ENCODE measurements around the gene LEF1.
A peak's percentile ranks its signal among the peaks of the same experiment; 100 is the strongest.

Gene LEF1

GRCh38 chr4:108209489-108209888, 40.8 kb upstream of the LEF1 start:
- no peak overlapping the region for H3K4me3 ChIP-seq (ENCODE audit: low read depth, low read length)
- DNase-seq (ENCODE audit: low read depth) = no peak
- TF ChIP-seq, protein P1, sequence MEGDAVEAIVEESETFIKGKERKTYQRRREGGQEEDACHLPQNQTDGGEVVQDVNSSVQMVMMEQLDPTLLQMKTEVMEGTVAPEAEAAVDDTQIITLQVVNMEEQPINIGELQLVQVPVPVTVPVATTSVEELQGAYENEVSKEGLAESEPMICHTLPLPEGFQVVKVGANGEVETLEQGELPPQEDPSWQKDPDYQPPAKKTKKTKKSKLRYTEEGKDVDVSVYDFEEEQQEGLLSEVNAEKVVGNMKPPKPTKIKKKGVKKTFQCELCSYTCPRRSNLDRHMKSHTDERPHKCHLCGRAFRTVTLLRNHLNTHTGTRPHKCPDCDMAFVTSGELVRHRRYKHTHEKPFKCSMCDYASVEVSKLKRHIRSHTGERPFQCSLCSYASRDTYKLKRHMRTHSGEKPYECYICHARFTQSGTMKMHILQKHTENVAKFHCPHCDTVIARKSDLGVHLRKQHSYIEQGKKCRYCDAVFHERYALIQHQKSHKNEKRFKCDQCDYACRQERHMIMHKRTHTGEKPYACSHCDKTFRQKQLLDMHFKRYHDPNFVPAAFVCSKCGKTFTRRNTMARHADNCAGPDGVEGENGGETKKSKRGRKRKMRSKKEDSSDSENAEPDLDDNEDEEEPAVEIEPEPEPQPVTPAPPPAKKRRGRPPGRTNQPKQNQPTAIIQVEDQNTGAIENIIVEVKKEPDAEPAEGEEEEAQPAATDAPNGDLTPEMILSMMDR (conservative IDR thresholded peaks at IDR 0.05; ENCODE audit: low read depth, low read length) = no peak

DNA sequence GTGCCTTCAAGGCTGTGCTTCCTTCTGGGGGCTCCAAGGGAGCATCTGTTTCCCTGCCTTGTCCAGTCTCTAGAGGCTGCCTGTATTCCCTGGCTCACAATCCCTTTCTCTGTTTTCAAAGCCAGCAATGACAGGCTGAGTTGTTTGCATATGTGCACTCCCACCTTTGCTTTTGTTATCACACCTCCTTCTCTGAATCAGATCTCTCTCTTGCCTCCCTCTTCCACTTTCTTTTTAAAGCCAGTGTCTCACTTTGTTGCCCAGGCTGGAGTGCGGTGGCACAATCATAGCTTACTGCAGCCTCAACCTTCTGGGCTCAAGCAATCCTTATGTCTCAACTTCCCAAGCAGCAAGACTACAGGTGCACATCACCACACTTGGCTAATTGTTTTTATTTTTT, 37.1 kb upstream of the LEF1 start:
- no peak for DNase-seq (ENCODE audit: low read depth)
- TF ChIP-seq, protein P1 (conservative IDR thresholded peaks at IDR 0.05; ENCODE audit: low read depth, low read length) = no peak
- H3K4me3 ChIP-seq (ENCODE audit: low read depth, low read length) = no peak overlapping the region

DNA sequence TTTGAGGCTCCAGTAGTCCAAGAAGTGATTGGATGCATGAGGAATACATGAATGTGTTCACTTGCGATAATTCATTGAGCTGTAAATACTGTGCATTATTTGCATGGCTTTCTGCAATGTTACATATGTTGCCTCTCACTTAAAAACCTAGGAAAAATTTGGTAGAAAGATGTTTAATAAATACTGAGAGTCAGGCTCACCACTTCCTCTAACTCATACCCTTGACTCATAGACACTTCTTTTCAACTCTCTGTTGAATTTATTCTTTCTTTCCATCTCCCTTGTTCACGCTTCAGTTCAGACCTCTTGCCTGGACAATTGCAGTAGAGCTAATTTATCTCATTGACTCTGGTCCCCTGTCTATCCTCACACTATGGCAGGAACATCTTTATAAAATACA, 35.8 kb upstream of the LEF1 start:
- TF ChIP-seq, protein P1 (conservative IDR thresholded peaks at IDR 0.05; ENCODE audit: low read depth, low read length) = no peak
- H3K4me3 ChIP-seq (ENCODE audit: low read depth, low read length) = no peak overlapping the region
- DNase-seq (ENCODE audit: low read depth) = no peak

DNA sequence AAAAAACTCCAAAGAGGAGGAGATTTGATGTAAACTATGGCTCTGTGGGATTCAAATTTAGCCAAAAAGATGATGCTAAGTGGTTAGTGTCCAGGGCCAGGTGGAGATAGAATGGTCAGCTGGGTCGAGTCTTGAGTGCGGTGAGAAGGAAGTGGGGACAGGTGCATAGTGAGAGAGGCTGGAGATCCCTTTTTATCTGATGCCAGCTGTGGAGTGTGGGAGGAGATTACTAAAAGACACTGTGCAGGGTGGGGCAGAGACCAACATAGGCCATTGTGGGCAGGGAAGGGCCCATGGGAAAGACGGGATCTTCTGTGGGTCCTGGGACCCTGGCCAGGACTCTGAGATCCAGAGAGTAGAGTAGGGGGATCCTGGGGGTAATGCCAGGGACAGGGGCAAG, 34.6 kb upstream of the LEF1 start:
- H3K4me3 ChIP-seq (ENCODE audit: low read depth, low read length) = no peak overlapping the region
- TF ChIP-seq, protein P1 (conservative IDR thresholded peaks at IDR 0.05; ENCODE audit: low read depth, low read length) = no peak

GRCh38 chr4:108201774-108202173, 33.0 kb upstream of the LEF1 start:
- H3K4me3 ChIP-seq (ENCODE audit: low read depth, low read length) = no peak overlapping the region
- TF ChIP-seq, protein P1 (conservative IDR thresholded peaks at IDR 0.05; ENCODE audit: low read depth, low read length) = no peak
- DNase-seq (ENCODE audit: low read depth) = no peak

More for the DNA sequence above, 34.6 kb upstream of the LEF1 start:
- no peak for DNase-seq (ENCODE audit: low read depth)

DNA sequence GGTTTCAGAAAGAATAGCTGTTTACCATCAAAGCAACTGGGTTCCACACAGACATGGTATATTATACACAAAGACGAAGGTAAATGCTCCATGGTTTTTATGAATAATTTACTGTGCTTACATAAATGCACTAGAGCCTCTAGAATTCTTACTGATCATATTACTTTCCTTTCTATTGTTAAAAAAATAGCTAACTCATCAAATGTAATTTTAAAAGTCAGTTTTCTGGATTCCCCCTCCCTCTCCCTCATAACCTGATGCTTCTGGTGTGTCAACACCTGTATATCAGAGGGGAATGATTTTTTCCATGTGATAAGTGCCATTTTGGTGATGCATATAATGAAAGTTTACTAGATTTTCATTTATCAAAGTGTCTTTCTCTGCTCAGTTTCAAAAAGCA, 31.1 kb upstream of the LEF1 start:
- DNase-seq (ENCODE audit: low read depth) = no peak
- no peak overlapping the region for H3K4me3 ChIP-seq (ENCODE audit: low read depth, low read length)
- TF ChIP-seq, protein P1 (conservative IDR thresholded peaks at IDR 0.05; ENCODE audit: low read depth, low read length) = no peak

DNA sequence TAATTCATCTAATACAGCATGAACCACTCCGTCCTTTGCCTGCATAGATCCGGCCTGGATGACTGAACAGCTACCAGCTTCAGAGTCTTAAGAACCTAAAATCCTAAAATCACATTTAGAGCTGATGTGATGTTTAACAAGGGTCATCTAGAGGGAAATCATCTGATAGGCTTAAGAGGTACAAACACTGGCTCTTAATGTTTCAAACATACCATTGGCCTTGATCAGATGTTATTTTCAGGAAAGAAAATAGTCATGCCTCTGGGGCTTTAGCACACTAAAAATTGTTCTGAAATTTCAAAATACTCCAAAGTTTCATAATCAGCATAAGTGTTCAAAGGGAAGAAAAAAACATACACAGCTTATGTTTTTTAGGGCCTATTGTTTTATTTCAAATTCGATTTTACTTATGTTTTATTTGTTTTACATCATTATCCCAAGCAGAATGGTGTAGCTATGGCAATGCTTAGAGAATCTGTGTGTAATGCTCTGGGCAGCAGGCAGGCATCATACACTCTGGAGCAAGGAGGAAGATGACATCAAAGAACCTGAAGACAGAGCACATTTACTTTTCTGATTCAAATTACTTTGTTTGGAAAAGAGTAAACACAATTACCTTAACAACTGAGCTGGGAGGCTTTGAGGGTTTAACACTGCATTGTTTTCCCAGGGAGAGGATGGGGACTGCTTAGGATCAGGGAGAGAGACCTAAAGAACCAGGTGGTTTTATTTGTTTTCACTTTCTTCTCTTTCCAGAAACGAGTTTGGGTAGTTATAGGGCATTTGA, 25.3 kb upstream of the LEF1 start:
- TF ChIP-seq, protein P1 (conservative IDR thresholded peaks at IDR 0.05; ENCODE audit: low read depth, low read length) = no peak
- H3K4me3 ChIP-seq (ENCODE audit: low read depth, low read length) = no peak overlapping the region
- DNase-seq (ENCODE audit: low read depth) = peak; percentile 16
